Lower leg skin (tissue), 4 donors: ENCODE data around the gene TP73. TPM values are rescaled to one million over a fixed set of nuclear protein-coding genes. Genes with fewer than 3 reads are reported as not detected.

Experiments used
- DNase-seq, 2 donors: peaks; one replicate each; pipeline ENCODE4 v3.0.0-alpha.2; 2019; ENCODE audit warnings: low spot score in 2 of 2
- H3K4me3 ChIP-seq: fragments of 200-600 bp; sonication (generic); 2 replicates; pipeline ENCODE4 v1.5.1; 2017; ENCODE audit warnings: mild to moderate bottlenecking, low read depth; ENCODE audit not compliant: poor library complexity, severe bottlenecking
- CTCF ChIP-seq, 3 donors: fragments of 450-650 bp; IDR thresholded peaks; one replicate each; pipeline ENCODE4 v1.5.1; 2016; ENCODE audit warnings: antibody characterized with exemption in 3 of 3, mild to moderate bottlenecking in 3 of 3, moderate library complexity in 2 of 3
- POLR2A ChIP-seq, 2 donors: fragments of 450-650 bp; IDR thresholded peaks; one replicate each; pipeline ENCODE4 v1.6.1; 2016 to 2017; ENCODE audit warnings: antibody characterized with exemption in 2 of 2, mild to moderate bottlenecking in 1 of 2, moderate library complexity in 1 of 2
- WGBS, 2 donors: methylation state at CpG; one replicate each; pipeline ENCODE4 v1.1.5; 2018; 5-methylcytosine and 5-hydroxymethylcytosine counted together
- intact Hi-C: fragments of 100-400 bp; cut with DNase I; formaldehyde crosslinking; loops from one replicate; pipeline ENCODE4 v1.15.0; 2023; ENCODE audit warnings: low total_unique reads
- total RNA-seq, 4 donors: library from RNA; depleted of rRNA; stranded (reverse); fragments of >200 nt; gene quantifications; one replicate each; pipeline ENCODE4 v1.1.0, GENCODE V29; 2016

Gene TP73
- total RNA-seq, 4 donors from 2014 or later, result 5.8 to 23.6 (median 11.0) TPM

GRCh38 chr1:3634059-3634800, 18.1 kb upstream of the TP73 start:
- intact Hi-C loops, result no loop called here
- H3K4me3 ChIP-seq, result no peak overlapping the region
- no peak for DNase-seq
- TF ChIP-seq CTCF (IDR thresholded peaks at IDR 0.05) (no peak), POLR2A (IDR thresholded peaks at IDR 0.05) (no peak)
- WGBS, 2 donors, result 94% methylated on average over 22 of the region's 22 CpGs

DNA sequence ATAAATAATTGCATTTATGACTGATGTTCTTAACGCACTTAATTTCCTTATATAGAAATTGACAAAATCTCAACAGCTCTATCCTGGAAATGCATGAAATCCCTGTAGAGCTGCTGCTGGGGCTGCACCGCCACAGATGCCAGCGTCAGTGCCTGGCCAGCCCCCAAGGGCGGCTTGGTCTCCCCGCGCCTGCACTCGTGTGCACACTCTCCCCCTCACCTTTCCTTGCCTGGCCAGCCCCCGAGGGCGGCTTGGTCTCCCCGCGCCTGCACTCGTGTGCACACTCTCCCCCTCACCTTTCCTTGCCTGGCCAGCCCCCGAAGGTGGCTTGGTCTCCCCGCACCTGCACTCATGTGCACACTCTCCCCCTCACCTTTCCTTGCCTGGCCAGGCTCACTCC, 16.2 kb upstream of the TP73 start:
- TF ChIP-seq CTCF (IDR thresholded peaks at IDR 0.05) (no peak), POLR2A (IDR thresholded peaks at IDR 0.05) (no peak)
- no peak overlapping the region for H3K4me3 ChIP-seq
- 86 to 93% methylated on average over 14 of the region's 14 CpGs for WGBS, 2 donors
- no peak for DNase-seq
- intact Hi-C loops, result no loop called here

DNA sequence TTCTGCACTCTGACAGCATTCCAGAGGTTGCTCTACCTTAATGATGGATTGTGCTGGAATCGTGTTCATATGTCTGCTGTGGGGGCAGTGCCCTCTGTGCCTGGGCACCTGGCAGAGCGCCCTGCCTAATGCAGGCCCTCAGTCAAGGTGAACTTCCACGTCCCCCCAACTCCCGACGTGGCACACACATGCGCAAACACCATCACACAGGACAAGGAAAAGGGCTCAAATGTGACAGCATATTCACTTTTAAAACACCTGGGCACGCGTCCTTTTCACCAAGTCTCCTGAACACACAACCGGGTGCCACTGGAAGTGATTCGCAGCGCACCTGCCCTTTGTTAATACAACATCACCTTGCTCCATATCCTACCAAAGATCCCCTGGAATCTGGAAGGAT, 15.8 kb upstream of the TP73 start:
- intact Hi-C loops, result no loop called here
- DNase-seq, result no peak
- H3K4me3 ChIP-seq, result no peak overlapping the region
- no peak for TF ChIP-seq CTCF (IDR thresholded peaks at IDR 0.05)
- no peak for TF ChIP-seq POLR2A (IDR thresholded peaks at IDR 0.05)
- WGBS, 2 donors, result 96 to 98% methylated on average over 11 of the region's 11 CpGs

GRCh38 chr1:3638027-3638426, 14.3 kb upstream of the TP73 start:
- no peak for TF ChIP-seq POLR2A (IDR thresholded peaks at IDR 0.05)
- no peak for TF ChIP-seq CTCF (IDR thresholded peaks at IDR 0.05)
- DNase-seq, result no peak
- intact Hi-C loops, result no loop called here
- WGBS, 2 donors, result 88 to 92% methylated on average over 12 of the region's 12 CpGs
- H3K4me3 ChIP-seq, result no peak overlapping the region

- 91 to 93% methylated on average over 15 of the region's 15 CpGs for WGBS, 2 donors
- no peak overlapping the region for H3K4me3 ChIP-seq
- intact Hi-C loops, result no loop called here
- no peak for DNase-seq
- TF ChIP-seq CTCF (IDR thresholded peaks at IDR 0.05) (no peak), POLR2A (IDR thresholded peaks at IDR 0.05) (no peak)
Measured at GRCh38 chr1:3638676-3639075, 13.6 kb upstream of the TP73 start.

GRCh38 chr1:3639397-3639911, 12.9 kb upstream of the TP73 start:
- DNase-seq, result no peak
- no peak for TF ChIP-seq CTCF (IDR thresholded peaks at IDR 0.05)
- no peak for TF ChIP-seq POLR2A (IDR thresholded peaks at IDR 0.05)
- H3K4me3 ChIP-seq, result no peak overlapping the region
- intact Hi-C loops, result no loop called here
- 95% methylated on average over 20 to 23 of the region's 23 CpGs for WGBS, 2 donors
